Measurements from ENCODE around the gene ERBB2.
"Not testable (repeated sequence)": the region's sequence is repeated elsewhere in the genome, so short reads cannot be mapped to it uniquely, and the experiment has no call there.

Gene ERBB2

DNA sequence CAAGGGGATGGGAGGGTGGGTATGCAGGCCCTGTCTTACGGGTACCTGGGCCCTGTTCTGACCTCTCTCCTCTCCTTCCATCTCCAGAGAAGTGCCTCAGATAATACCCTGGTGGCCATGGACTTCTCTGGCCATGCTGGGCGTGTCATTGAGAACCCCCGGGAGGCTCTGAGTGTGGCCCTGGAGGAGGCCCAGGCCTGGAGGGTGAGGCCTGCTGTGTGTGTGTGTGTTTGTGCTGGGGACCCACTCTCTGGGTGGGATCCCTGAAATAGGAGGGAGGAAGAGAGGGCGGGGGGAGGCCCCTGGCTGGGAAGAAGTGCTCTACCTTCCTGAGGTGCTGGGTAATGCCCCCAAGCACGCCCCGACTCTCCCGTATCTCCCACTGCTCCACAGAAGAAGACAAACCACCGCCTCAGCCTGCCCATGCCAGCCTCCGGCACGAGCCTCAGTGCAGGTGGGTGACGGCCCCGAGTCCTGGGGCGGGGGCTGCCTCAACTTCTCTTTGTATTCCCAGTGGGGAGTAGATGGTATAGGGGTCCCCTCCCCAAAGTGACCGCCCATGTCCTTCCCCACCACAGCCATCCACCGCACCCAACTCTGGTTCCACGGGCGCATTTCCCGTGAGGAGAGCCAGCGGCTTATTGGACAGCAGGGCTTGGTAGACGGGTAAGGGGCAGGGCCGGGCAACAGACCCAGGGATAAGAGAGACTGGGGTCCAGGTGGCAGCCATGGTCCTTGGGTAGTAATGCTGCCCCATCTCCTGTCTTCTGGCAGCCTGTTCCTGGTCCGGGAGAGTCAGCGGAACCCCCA lies 45.7 kb downstream of the ERBB2 start:
- Histone ChIP-seq H3K9me3 (ENCODE audit: control insufficient read depth in 1 of 2, low read length in 2 of 2) (no peaks in the 10 kb centered on the region), H3K4me1 (ENCODE audit: control insufficient read depth in 1 of 2, insufficient read depth in 2 of 2, low read length in 2 of 2) (peaks cover 10 to 14% of the 10 kb centered on the region in 2 donors), H3K4me3 (ENCODE audit: low read depth in 1 of 2, low read length in 2 of 2) (no peak overlapping the region), H3K27ac (ENCODE audit: low read depth, low read length) (no peak overlapping the region), H3K36me3 (ENCODE audit: control insufficient read depth in 1 of 2, insufficient read depth in 2 of 2, low read length in 2 of 2) (peaks cover 13 to 28% of the 10 kb centered on the region in 2 donors), H3K27me3 (ENCODE audit: control insufficient read depth in 1 of 2, insufficient read depth in 2 of 2, low read length in 2 of 2) (peaks cover 0 to 4% of the 10 kb centered on the region in 2 donors), H3K9ac (ENCODE audit: low read depth in 1 of 2, low read length in 2 of 2) (no peak overlapping the region)

DNA sequence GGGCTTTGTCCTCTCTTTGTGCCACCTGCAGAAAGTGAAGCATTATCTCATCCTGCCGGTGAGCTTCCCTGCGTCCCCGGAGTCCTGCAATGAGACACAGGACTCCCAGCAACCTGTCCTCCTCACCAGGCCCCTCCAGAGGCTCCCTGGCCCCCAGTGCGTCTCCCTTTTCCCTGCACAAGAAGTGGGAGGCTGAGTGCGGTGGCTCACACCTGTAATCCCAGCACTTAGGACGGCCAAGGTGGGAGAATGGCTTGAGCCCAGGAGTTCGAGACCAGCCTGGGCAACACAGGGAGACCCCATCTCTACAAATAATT lies 46.2 kb downstream of the ERBB2 start:
- peaks cover 10 to 13% of the 10 kb centered on the region in 2 donors for H3K4me1 ChIP-seq (ENCODE audit: control insufficient read depth in 1 of 2, insufficient read depth in 2 of 2, low read length in 2 of 2)
- no peak overlapping the region for H3K4me3 ChIP-seq (ENCODE audit: low read depth in 1 of 2, low read length in 2 of 2)

GRCh38 chr17:39747745-39748144 lies 47.9 kb downstream of the ERBB2 start:
- peaks cover 0 to 3% of the 10 kb centered on the region in 2 donors for H3K27me3 ChIP-seq (ENCODE audit: control insufficient read depth in 1 of 2, insufficient read depth in 2 of 2, low read length in 2 of 2)

More for the DNA sequence above, 46.2 kb downstream of the ERBB2 start:
- H3K9ac ChIP-seq (ENCODE audit: low read depth in 1 of 2, low read length in 2 of 2) = no peak overlapping the region
- peaks cover 0 to 4% of the 10 kb centered on the region in 2 donors for H3K27me3 ChIP-seq (ENCODE audit: control insufficient read depth in 1 of 2, insufficient read depth in 2 of 2, low read length in 2 of 2)
- H3K9me3 ChIP-seq (ENCODE audit: control insufficient read depth in 1 of 2, low read length in 2 of 2) = no peaks in the 10 kb centered on the region
- no peak overlapping the region for H3K27ac ChIP-seq (ENCODE audit: low read depth, low read length)
- H3K36me3 ChIP-seq (ENCODE audit: control insufficient read depth in 1 of 2, insufficient read depth in 2 of 2, low read length in 2 of 2) = peaks cover 13 to 28% of the 10 kb centered on the region in 2 donors

DNA sequence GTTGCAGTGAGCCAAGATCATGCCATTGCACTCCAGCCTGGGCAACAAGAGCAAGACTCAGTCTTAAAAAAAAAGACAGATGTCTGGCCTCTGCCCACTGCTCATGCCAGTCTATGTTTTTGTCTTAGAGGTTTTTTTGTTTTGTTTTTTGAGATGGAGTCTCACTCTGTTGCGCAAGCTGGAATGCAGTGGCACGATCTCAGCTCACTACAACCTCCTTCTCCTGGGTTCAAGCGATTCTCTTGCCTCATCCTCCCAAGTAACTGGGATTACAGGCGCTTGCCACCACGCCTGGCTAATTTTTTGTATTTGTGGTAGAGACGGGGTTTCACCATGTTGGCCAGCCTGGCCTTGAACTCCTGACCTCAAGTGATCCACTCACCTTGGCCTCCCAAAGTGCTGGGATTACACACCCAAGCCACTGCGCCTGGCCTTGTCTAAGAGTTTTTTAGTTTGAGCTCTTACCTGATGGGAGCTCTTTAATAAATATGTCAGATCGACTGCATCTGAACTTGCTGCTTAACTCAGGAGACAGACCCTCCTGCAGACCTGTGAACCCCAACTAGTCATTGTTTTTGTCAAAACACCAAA lies 48.7 kb downstream of the ERBB2 start:
- H3K4me3 ChIP-seq (ENCODE audit: low read depth in 1 of 2, low read length in 2 of 2); H3K9me3 ChIP-seq (ENCODE audit: control insufficient read depth in 1 of 2, low read length in 2 of 2); H3K9ac ChIP-seq (ENCODE audit: low read depth in 1 of 2, low read length in 2 of 2); H3K27ac ChIP-seq (ENCODE audit: low read depth, low read length); H3K27me3 ChIP-seq (ENCODE audit: control insufficient read depth in 1 of 2, insufficient read depth in 2 of 2, low read length in 2 of 2): not testable (repeated sequence)
- peaks cover 8 to 18% of the 10 kb centered on the region in 2 donors for H3K36me3 ChIP-seq (ENCODE audit: control insufficient read depth in 1 of 2, insufficient read depth in 2 of 2, low read length in 2 of 2)
- H3K4me1 ChIP-seq (ENCODE audit: control insufficient read depth in 1 of 2, insufficient read depth in 2 of 2, low read length in 2 of 2) = peaks cover 17 to 18% of the 10 kb centered on the region in 2 donors

More at GRCh38 chr17:39747745-39748144, 47.9 kb downstream of the ERBB2 start:
- Histone ChIP-seq H3K36me3 (ENCODE audit: control insufficient read depth in 1 of 2, insufficient read depth in 2 of 2, low read length in 2 of 2) (peaks cover 8 to 26% of the 10 kb centered on the region in 2 donors), H3K4me3 (ENCODE audit: low read depth in 1 of 2, low read length in 2 of 2) (no peak overlapping the region), H3K9me3 (ENCODE audit: control insufficient read depth in 1 of 2, low read length in 2 of 2) (no peaks in the 10 kb centered on the region), H3K4me1 (ENCODE audit: control insufficient read depth in 1 of 2, insufficient read depth in 2 of 2, low read length in 2 of 2) (peaks cover 10 to 11% of the 10 kb centered on the region in 2 donors), H3K27ac (ENCODE audit: low read depth, low read length) (no peak overlapping the region), H3K9ac (ENCODE audit: low read depth in 1 of 2, low read length in 2 of 2) (no peak overlapping the region)

DNA sequence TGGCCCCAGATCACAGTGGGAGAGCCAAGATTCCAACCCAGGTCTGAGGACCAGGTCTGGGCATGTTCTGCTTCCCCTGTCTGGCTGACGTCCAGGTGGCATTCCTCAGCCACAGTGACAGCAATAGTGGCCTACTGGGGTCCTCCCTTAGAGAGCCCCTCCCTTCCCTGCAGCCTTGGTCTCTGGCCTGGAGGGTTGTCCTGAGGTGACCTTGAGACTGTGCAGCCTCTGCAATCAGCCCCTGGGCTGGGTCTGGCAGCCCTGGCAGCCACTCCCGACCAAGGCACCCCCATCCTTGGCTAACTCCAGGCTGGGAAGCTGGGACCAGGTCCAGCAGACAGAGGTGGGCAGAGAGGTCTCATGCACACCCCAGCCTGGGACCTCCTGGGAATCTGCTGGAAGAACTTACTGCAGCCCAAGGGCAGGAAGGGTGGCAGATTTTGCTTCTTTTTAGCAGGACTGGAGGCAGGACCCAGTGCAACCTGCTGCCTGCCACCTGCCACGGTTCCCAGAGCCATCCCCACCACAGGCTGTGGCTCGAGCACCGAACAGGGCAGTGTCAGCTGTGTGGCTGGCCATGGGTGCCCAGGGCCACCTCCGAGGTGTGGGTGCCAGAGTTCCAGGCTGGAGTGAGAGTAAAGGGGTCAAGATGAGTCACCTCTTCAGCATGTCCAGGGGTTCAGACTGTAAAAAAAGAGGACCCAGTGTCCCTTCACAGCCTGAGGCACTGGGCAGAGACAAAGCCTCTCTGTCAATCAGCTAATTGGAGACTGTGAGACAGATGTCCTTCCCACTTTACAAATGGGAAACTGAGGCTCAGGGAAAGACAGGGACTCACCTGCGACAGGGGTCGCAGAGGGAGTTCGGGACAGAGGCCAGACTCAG lies 50.5 kb downstream of the ERBB2 start:
- H3K27ac ChIP-seq (ENCODE audit: low read depth, low read length) = no peak overlapping the region
- H3K9me3 ChIP-seq (ENCODE audit: control insufficient read depth in 1 of 2, low read length in 2 of 2) = no peaks in the 10 kb centered on the region
- peak overlapping the region in 1 of 2 donors; percentile 10 for H3K9ac ChIP-seq (ENCODE audit: low read depth in 1 of 2, low read length in 2 of 2)
- H3K27me3 ChIP-seq (ENCODE audit: control insufficient read depth in 1 of 2, insufficient read depth in 2 of 2, low read length in 2 of 2) = no peaks in the 10 kb centered on the region
- peaks cover 18 to 25% of the 10 kb centered on the region in 2 donors for H3K4me1 ChIP-seq (ENCODE audit: control insufficient read depth in 1 of 2, insufficient read depth in 2 of 2, low read length in 2 of 2)
- peaks cover 0 to 5% of the 10 kb centered on the region in 2 donors for H3K36me3 ChIP-seq (ENCODE audit: control insufficient read depth in 1 of 2, insufficient read depth in 2 of 2, low read length in 2 of 2)
- no peak overlapping the region for H3K4me3 ChIP-seq (ENCODE audit: low read depth in 1 of 2, low read length in 2 of 2)

DNA sequence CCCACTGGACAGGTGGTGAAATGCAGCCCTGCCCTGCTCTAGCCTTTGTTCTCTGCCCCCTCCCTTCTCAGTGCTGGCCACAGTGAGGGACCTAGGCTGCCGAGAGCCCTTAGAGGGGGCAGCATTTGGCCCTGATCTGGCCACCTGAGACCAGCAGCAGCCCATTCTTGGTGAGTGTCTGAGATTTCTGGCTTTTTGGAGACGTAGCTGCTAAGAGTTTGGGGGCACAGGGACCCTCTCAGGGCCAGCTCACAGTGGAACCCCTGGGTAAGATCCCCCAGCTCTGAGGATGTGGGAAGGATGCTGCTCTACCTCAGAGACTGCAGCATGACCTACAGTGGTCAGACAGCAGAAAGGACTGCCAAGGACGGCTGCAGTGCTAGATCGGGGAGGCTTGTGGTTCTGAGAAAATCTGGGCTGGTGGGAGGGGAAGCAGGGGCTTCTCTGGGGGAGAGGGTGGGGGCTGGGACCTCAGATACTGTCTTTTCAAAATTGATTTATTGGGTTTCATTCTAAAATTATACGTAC lies 51.2 kb downstream of the ERBB2 start:
- Histone ChIP-seq H3K27ac (ENCODE audit: low read depth, low read length) (no peak overlapping the region), H3K9ac (ENCODE audit: low read depth in 1 of 2, low read length in 2 of 2) (no peak overlapping the region), H3K4me1 (ENCODE audit: control insufficient read depth in 1 of 2, insufficient read depth in 2 of 2, low read length in 2 of 2) (peaks cover 18 to 25% of the 10 kb centered on the region in 2 donors), H3K9me3 (ENCODE audit: control insufficient read depth in 1 of 2, low read length in 2 of 2) (no peaks in the 10 kb centered on the region), H3K36me3 (ENCODE audit: control insufficient read depth in 1 of 2, insufficient read depth in 2 of 2, low read length in 2 of 2) (peaks cover 0 to 5% of the 10 kb centered on the region in 2 donors), H3K4me3 (ENCODE audit: low read depth in 1 of 2, low read length in 2 of 2) (no peak overlapping the region), H3K27me3 (ENCODE audit: control insufficient read depth in 1 of 2, insufficient read depth in 2 of 2, low read length in 2 of 2) (no peaks in the 10 kb centered on the region)

DNA sequence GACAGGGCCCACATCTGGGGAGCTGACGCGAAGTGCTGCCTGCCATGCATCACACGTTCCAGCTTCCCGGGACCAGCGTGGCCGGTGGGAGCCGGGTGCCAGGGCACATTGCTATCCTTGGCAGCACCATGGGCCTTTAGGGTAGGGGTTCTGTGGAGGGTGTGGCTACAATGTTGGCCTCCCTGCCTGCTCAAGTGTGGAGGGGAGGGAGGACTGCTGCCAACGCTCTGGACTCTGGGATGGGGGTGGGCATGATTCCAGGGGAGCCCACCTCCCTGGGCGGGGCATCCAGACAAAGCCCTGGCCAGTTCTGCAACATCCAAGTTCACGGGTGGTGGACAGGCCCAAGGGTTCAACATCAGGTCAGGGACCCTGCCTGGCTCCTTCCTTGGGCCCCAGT lies 51.8 kb downstream of the ERBB2 start:
- Histone ChIP-seq H3K9me3 (ENCODE audit: control insufficient read depth in 1 of 2, low read length in 2 of 2) (no peaks in the 10 kb centered on the region), H3K27ac (ENCODE audit: low read depth, low read length) (no peak overlapping the region), H3K4me3 (ENCODE audit: low read depth in 1 of 2, low read length in 2 of 2) (no peak overlapping the region), H3K27me3 (ENCODE audit: control insufficient read depth in 1 of 2, insufficient read depth in 2 of 2, low read length in 2 of 2) (no peaks in the 10 kb centered on the region), H3K36me3 (ENCODE audit: control insufficient read depth in 1 of 2, insufficient read depth in 2 of 2, low read length in 2 of 2) (peaks cover 0 to 5% of the 10 kb centered on the region in 2 donors), H3K9ac (ENCODE audit: low read depth in 1 of 2, low read length in 2 of 2) (no peak overlapping the region), H3K4me1 (ENCODE audit: control insufficient read depth in 1 of 2, insufficient read depth in 2 of 2, low read length in 2 of 2) (peaks cover 18 to 30% of the 10 kb centered on the region in 2 donors)

DNA sequence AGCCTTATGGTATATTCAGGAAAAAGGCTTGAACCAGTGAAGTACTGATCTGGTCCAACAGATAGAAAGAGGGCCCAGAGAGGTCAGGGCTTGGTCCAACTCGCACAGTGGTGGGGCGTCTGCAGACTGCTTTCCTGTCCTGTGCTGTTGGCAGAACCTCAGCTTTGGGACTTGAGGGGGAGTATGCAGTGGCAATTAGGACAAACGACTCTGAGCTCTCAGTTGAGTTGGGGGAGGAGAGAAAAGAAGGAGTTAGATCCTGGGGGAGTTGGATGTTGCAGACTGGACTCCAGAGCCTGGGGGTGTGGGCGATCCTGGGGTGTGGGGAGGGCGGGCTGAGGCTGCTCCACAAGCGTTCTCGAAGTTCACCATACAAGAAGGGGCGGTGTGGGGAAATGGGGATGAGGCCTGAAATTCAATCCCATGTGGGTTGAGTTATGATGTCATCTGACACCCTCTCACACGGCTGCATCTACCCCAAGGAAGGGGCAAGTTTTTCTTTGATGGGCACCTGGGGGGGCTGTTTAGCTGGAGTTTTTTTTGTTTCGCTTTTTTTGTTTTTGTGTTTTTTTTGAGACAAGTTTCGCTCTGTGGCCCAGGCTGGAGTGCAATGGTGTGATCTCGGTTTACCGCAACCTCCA lies 52.5 kb downstream of the ERBB2 start:
- no peak overlapping the region for H3K9ac ChIP-seq (ENCODE audit: low read depth in 1 of 2, low read length in 2 of 2)
- peaks cover 0 to 5% of the 10 kb centered on the region in 2 donors for H3K36me3 ChIP-seq (ENCODE audit: control insufficient read depth in 1 of 2, insufficient read depth in 2 of 2, low read length in 2 of 2)
- H3K27me3 ChIP-seq (ENCODE audit: control insufficient read depth in 1 of 2, insufficient read depth in 2 of 2, low read length in 2 of 2) = no peaks in the 10 kb centered on the region
- no peak overlapping the region for H3K27ac ChIP-seq (ENCODE audit: low read depth, low read length)
- peaks cover 23 to 37% of the 10 kb centered on the region in 2 donors for H3K4me1 ChIP-seq (ENCODE audit: control insufficient read depth in 1 of 2, insufficient read depth in 2 of 2, low read length in 2 of 2)
- no peaks in the 10 kb centered on the region for H3K9me3 ChIP-seq (ENCODE audit: control insufficient read depth in 1 of 2, low read length in 2 of 2)
- H3K4me3 ChIP-seq (ENCODE audit: low read depth in 1 of 2, low read length in 2 of 2) = no peak overlapping the region

DNA sequence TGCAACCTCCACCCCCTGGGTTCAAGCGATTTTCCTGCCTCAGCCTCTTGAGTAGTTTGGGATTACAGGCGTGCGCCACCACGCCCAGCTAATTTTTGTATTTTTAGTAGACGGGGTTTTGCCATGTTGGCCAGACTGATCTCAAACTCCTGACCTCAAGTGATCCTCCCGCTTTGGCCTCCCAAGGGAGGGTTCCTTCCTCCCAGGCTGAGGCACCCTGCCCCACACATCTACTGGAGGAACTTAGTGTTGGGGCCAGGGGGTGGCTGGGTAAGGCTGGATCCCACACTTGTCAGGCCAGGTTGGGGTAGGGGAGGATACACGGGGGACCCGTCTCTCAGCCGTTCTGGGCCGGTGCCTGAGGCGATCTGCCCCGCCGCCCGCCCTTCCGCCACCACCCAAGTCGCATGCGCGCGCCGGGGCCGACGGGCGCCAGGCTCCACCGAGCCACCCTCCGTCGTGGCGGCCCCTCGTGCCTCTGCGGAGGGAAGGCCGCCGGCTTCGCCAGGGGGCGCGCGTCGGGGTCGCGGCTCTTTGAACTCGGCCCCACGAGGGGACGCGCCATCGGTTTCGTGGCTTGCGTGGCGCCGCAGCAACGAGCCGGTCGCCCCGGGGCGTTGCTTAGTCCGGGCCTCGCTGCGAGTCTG lies 53.8 kb downstream of the ERBB2 start:
- Histone ChIP-seq H3K4me1 (ENCODE audit: control insufficient read depth in 1 of 2, insufficient read depth in 2 of 2, low read length in 2 of 2) (peaks cover 35 to 46% of the 10 kb centered on the region in 2 donors), H3K36me3 (ENCODE audit: control insufficient read depth in 1 of 2, insufficient read depth in 2 of 2, low read length in 2 of 2) (no peaks in the 10 kb centered on the region), H3K9ac (ENCODE audit: low read depth in 1 of 2, low read length in 2 of 2) (peak overlapping the region; percentile 71 to 88), H3K9me3 (ENCODE audit: control insufficient read depth in 1 of 2, low read length in 2 of 2) (no peaks in the 10 kb centered on the region), H3K4me3 (ENCODE audit: low read depth in 1 of 2, low read length in 2 of 2) (peak overlapping the region; percentile 67 to 85), H3K27me3 (ENCODE audit: control insufficient read depth in 1 of 2, insufficient read depth in 2 of 2, low read length in 2 of 2) (no peaks in the 10 kb centered on the region), H3K27ac (ENCODE audit: low read depth, low read length) (peak overlapping the region; percentile 92)
